OCI-LY1 (cell line): ENCODE measurements around the gene MAP3K3.

Experiments
- H2AFZ ChIP-seq: fragments of 200-600 bp; sonication (generic), shearing (Covaris generic); 2 replicates; pipeline ENCODE4 v1.6.0; 2014; ENCODE audit warnings: antibody characterized with exemption, mild to moderate bottlenecking, low read length
- H3F3A ChIP-seq: fragments of 200-600 bp; sonication (generic), shearing (Covaris generic); 2 replicates; pipeline ENCODE4 v1.6.0; 2014; ENCODE audit warnings: mild to moderate bottlenecking, antibody characterized with exemption, low read length, moderate library complexity; ENCODE audit not compliant: insufficient read depth
- H3K27ac ChIP-seq: fragments of 200-600 bp; sonication (generic); 2 replicates; pipeline ENCODE4 v1.5.1; 2014; ENCODE audit warnings: low read length, mixed run types, mild to moderate bottlenecking, low read depth; ENCODE audit not compliant: poor library complexity, severe bottlenecking
- H3K27me3 ChIP-seq: fragments of 200-600 bp; sonication (generic); 2 replicates; pipeline ENCODE4 v1.6.0; 2014; ENCODE audit warnings: antibody characterized with exemption, mild to moderate bottlenecking, low read length, moderate library complexity; ENCODE audit not compliant: insufficient read depth
- H3K36me3 ChIP-seq: fragments of 200-600 bp; sonication (generic); 2 replicates; pipeline ENCODE4 v1.6.1; 2014; ENCODE audit warnings: mild to moderate bottlenecking, antibody characterized with exemption, low read length, moderate library complexity, mixed read lengths; ENCODE audit not compliant: insufficient read depth
- H3K4me1 ChIP-seq: fragments of 200-600 bp; sonication (generic); 2 replicates; pipeline ENCODE4 v1.5.1; 2014; ENCODE audit warnings: mild to moderate bottlenecking, low read length, moderate library complexity; ENCODE audit not compliant: insufficient read depth, severe bottlenecking
- H3K4me2 ChIP-seq: fragments of 200-600 bp; sonication (generic), shearing (Covaris generic); 2 replicates; pipeline ENCODE4 v1.6.1; 2014; ENCODE audit warnings: low read length
- H3K4me3 ChIP-seq: fragments of 200-600 bp; sonication (generic); 2 replicates; pipeline ENCODE4 v1.5.1; 2014; ENCODE audit warnings: low read length, low read depth, mild to moderate bottlenecking, mixed read lengths; ENCODE audit not compliant: poor library complexity, severe bottlenecking
- H3K79me2 ChIP-seq: fragments of 200-600 bp; shearing (Covaris generic); 2 replicates; pipeline ENCODE4 v1.6.1; 2016; ENCODE audit warnings: mixed run types, low read length, mixed read lengths; ENCODE audit not compliant: insufficient read depth
- H3K9ac ChIP-seq: fragments of 200-600 bp; sonication (generic), shearing (Covaris generic); 2 replicates; pipeline ENCODE4 v1.6.1; 2014; ENCODE audit warnings: mild to moderate bottlenecking, low read length, mixed read lengths
- H3K9me2 ChIP-seq: fragments of 200-600 bp; sonication (generic), shearing (Covaris generic); 2 replicates; pipeline ENCODE4 v1.6.1; 2014; ENCODE audit warnings: low read depth, mild to moderate bottlenecking, low read length, mixed read lengths
- H3K9me3 ChIP-seq: fragments of 200-600 bp; shearing (Covaris generic); 2 replicates; pipeline ENCODE4 v1.6.1; 2014; ENCODE audit warnings: low read length, mixed read lengths
- H4K20me1 ChIP-seq: fragments of 200-600 bp; sonication (generic), shearing (Covaris generic); 2 replicates; pipeline ENCODE4 v1.6.0; 2016; ENCODE audit warnings: mild to moderate bottlenecking, low read length; ENCODE audit not compliant: insufficient read depth
- CTCF ChIP-seq: fragments of 200-600 bp; sonication (generic), shearing (Covaris generic); IDR thresholded peaks from 2 replicates; pipeline ENCODE4 v1.5.1; 2017; ENCODE audit warnings: mild to moderate bottlenecking, antibody characterized with exemption, low read length, moderate library complexity, mixed read lengths
- EZH2 ChIP-seq: fragments of 200-600 bp; sonication (generic), shearing (Covaris generic); IDR thresholded peaks from 2 replicates; pipeline ENCODE4 v1.8.0; 2017; ENCODE audit warnings: borderline replicate concordance, mixed run types, mild to moderate bottlenecking, antibody characterized with exemption, low read length, moderate library complexity, mixed read lengths

MAP3K3 gene

GRCh38 chr17:63706336-63707082 is 84.3 kb downstream of the MAP3K3 start:
- Histone ChIP-seq H3K9ac (no peak overlapping the region), H3K9me3 (no peaks in the 10 kb centered on the region), H3K27me3 (no peaks in the 10 kb centered on the region), H3F3A (no peaks in the 10 kb centered on the region), H3K36me3 (peaks cover 65% of the 10 kb centered on the region; the same call in 1 of the 2 replicates), H3K4me1 (peaks cover 50% of the 10 kb centered on the region), H2AFZ (no peak overlapping the region), H3K79me2 (no peaks in the 10 kb centered on the region), H3K27ac (peak overlapping the region; percentile 67), H4K20me1 (no peaks in the 10 kb centered on the region), H3K4me2 (no peak overlapping the region), H3K9me2 (no peaks in the 10 kb centered on the region), H3K4me3 (no peak overlapping the region)
- TF ChIP-seq CTCF (no peak), EZH2 (no peak)

GRCh38 chr17:63707151-63707550 is 84.9 kb downstream of the MAP3K3 start:
- Histone ChIP-seq H2AFZ (no peak overlapping the region), H3K27ac (no peak overlapping the region), H3K9ac (no peak overlapping the region), H3K79me2 (no peaks in the 10 kb centered on the region), H3K36me3 (peaks cover 71% of the 10 kb centered on the region; the same call in 1 of the 2 replicates), H3K4me3 (no peak overlapping the region), H3K4me1 (peaks cover 44% of the 10 kb centered on the region), H3K9me2 (no peaks in the 10 kb centered on the region), H3K9me3 (no peaks in the 10 kb centered on the region), H3K4me2 (no peak overlapping the region), H4K20me1 (no peaks in the 10 kb centered on the region), H3K27me3 (no peaks in the 10 kb centered on the region), H3F3A (no peaks in the 10 kb centered on the region)
- TF ChIP-seq CTCF, result no peak
- TF ChIP-seq EZH2, result no peak

GRCh38 chr17:63709110-63709509 is 86.9 kb downstream of the MAP3K3 start:
- Histone ChIP-seq H2AFZ (no peak overlapping the region), H3K4me2 (no peak overlapping the region), H3K36me3 (peaks cover 66% of the 10 kb centered on the region; the same call in 1 of the 2 replicates), H3K9me2 (no peaks in the 10 kb centered on the region), H3K79me2 (no peaks in the 10 kb centered on the region), H3K9me3 (no peaks in the 10 kb centered on the region), H3F3A (no peaks in the 10 kb centered on the region), H3K27me3 (no peaks in the 10 kb centered on the region), H3K9ac (no peak overlapping the region), H3K27ac (no peak overlapping the region), H4K20me1 (no peaks in the 10 kb centered on the region), H3K4me3 (no peak overlapping the region), H3K4me1 (peaks cover 24% of the 10 kb centered on the region)
- TF ChIP-seq CTCF (no peak), EZH2 (no peak)
